ENCODE measurements around the gene SMAD2. TPM values are rescaled to one million over a fixed set of nuclear protein-coding genes. Genes with fewer than 3 reads are reported as not detected.

SMAD2 gene
- total and polyA plus RNA-seq, 2 of the 8 experiments (the other 6 are each of a cell fraction or from before 2014, with no cell fraction given): 28.4 to 124 TPM

GRCh38 chr18:47842836-47843235, 87.6 kb downstream of the SMAD2 start:
- H3K79me1 ChIP-seq (ENCODE audit: low read depth, low read length): no peaks in the 10 kb centered on the region
- peaks cover 0 to 1% (median 0%) of the 10 kb centered on the region in 4 experiments; a peak in 1 of 7 replicates for H3K27me3 ChIP-seq (replicated peaks in 1 of 4; ENCODE audit: control insufficient read depth in 3 of 4, extremely low read depth in 1 of 4, insufficient read depth in 3 of 4, low read length in 3 of 4)
- no peak overlapping the region for H2BK12ac ChIP-seq (ENCODE audit: low read depth, low read length)
- no peak for FAIRE-seq
- no peak for DNase-seq (ENCODE audit: low read depth in 1 of 2, low spot score in 2 of 2)
- POLR2A ChIA-PET (ENCODE audit: partially characterized antibody): no interaction called here
- H3K27ac ChIP-seq (ENCODE audit: low read depth, low read length): no peak overlapping the region
- CTCF ChIA-PET (ENCODE audit: partially characterized antibody): interaction anchor here (1.0 kb wide), 2 partner anchors 9 to 70 kb away, joined by 3 to 4 read pairs; no protein-coding TSS in a partner anchor
- no peaks in the 10 kb centered on the region for H3K4me1 ChIP-seq (replicated peaks in 1 of 4; ENCODE audit: control insufficient read depth in 3 of 4, insufficient read depth in 4 of 4, low read length in 3 of 4)
- no peak overlapping the region for H2BK120ac ChIP-seq (replicated peaks; ENCODE audit: low read depth, low read length)
- no peak overlapping the region for H4K8ac ChIP-seq (ENCODE audit: extremely low read depth, insufficient read depth, low read length)
- no peak overlapping the region for H2AK5ac ChIP-seq (ENCODE audit: low read depth, low read length)
- H3K36me3 ChIP-seq (ENCODE audit: control insufficient read depth in 2 of 4, insufficient read depth in 4 of 4, low read length in 3 of 4): peaks cover 4 to 78% (median 31%) of the 10 kb centered on the region in 4 experiments
- no peaks in the 10 kb centered on the region for H3K79me2 ChIP-seq (ENCODE audit: control insufficient read depth in 1 of 2, insufficient read depth in 2 of 2, low read length in 2 of 2)
- no peak overlapping the region for H3K56ac ChIP-seq (replicated peaks; ENCODE audit: insufficient read length, low read depth, low read length)
- H3K14ac ChIP-seq (ENCODE audit: insufficient read length): no peak overlapping the region
- H4K20me1 ChIP-seq (replicated peaks in 1 of 2; ENCODE audit: control insufficient read depth in 1 of 2, insufficient read depth in 2 of 2, low read length in 2 of 2): no peaks in the 10 kb centered on the region
- no peak overlapping the region for H2BK5ac ChIP-seq (ENCODE audit: low read depth, low read length)
- H3K4me2 ChIP-seq (ENCODE audit: insufficient read depth in 1 of 2, low read depth in 2 of 2, low read length in 2 of 2): no peak overlapping the region
- no peak overlapping the region for H3K4me3 ChIP-seq (ENCODE audit: extremely low read depth in 1 of 4, insufficient read depth in 2 of 4, low read depth in 3 of 4, low read length in 4 of 4)
- H3K23me2 ChIP-seq (ENCODE audit: low read depth, low read length): no peaks in the 10 kb centered on the region
- no peak overlapping the region for H3K23ac ChIP-seq (ENCODE audit: insufficient read length)
- 88% methylated on average over 1 of the region's 1 CpG; no CpG with 5 or more reads in 1 of the 2 experiments for WGBS, 2 experiments (ENCODE audit: extremely low coverage in 1 of 2, insufficient coverage in 1 of 2, insufficient read length in 1 of 2, insufficient replicate concordance in 2 of 2, low coverage in 1 of 2, low lambda C conversion rate in 2 of 2, missing lambda C conversion rate in 1 of 2)
- H2BK15ac ChIP-seq (ENCODE audit: low read length): no peak overlapping the region
- no peak overlapping the region for H3K4ac ChIP-seq (replicated peaks; ENCODE audit: insufficient read length, low read depth, low read length)
- H2BK20ac ChIP-seq (ENCODE audit: low read length): no peak overlapping the region
- no peak overlapping the region for H3K18ac ChIP-seq (ENCODE audit: extremely low read depth, low read length)
- H2AFZ ChIP-seq (ENCODE audit: low read length): no peak overlapping the region
- H4K91ac ChIP-seq (replicated peaks; ENCODE audit: insufficient read length, low read length): no peak overlapping the region
- no peak for TF ChIP-seq KDM1A (IDR thresholded peaks at IDR 0.05; ENCODE audit: borderline replicate concordance, low read length)
- no peak for TF ChIP-seq GTF2F1 (IDR thresholded peaks at IDR 0.05; ENCODE audit: borderline replicate concordance, low read depth, low read length)
- TF ChIP-seq, protein P1, sequence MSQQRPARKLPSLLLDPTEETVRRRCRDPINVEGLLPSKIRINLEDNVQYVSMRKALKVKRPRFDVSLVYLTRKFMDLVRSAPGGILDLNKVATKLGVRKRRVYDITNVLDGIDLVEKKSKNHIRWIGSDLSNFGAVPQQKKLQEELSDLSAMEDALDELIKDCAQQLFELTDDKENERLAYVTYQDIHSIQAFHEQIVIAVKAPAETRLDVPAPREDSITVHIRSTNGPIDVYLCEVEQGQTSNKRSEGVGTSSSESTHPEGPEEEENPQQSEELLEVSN (IDR thresholded peaks at IDR 0.05): no peak
- no peak for TF ChIP-seq RXRA (IDR thresholded peaks at IDR 0.05; ENCODE audit: insufficient read depth, low read depth, low read length)
- TF ChIP-seq ZNF274 (IDR thresholded peaks at IDR 0.05; ENCODE audit: borderline replicate concordance, extremely low read depth, low read length): no peak
- no peak for TF ChIP-seq ATF2 (IDR thresholded peaks at IDR 0.05; ENCODE audit: low read length)
- TF ChIP-seq FOSL1 (IDR thresholded peaks at IDR 0.05; ENCODE audit: insufficient read depth, low read depth, low read length): no peak
- no peak for TF ChIP-seq MAFK (IDR thresholded peaks at IDR 0.05; ENCODE audit: low read depth, low read length)
- H3K9ac ChIP-seq (replicated peaks in 1 of 4; ENCODE audit: extremely low read depth in 1 of 4, low read depth in 3 of 4, low read length in 3 of 4): no peak overlapping the region
- no peak overlapping the region for H4K5ac ChIP-seq (ENCODE audit: insufficient read length, low read depth, low read length)
- no peaks in the 10 kb centered on the region for H3K9me3 ChIP-seq (ENCODE audit: insufficient read depth in 2 of 2, low read depth in 1 of 2, low read length in 1 of 2)
